Measurements from ENCODE around the gene FBXL7.

Gene FBXL7

GRCh38 chr5:15943487-15943886, 443.5 kb downstream of the FBXL7 start:
- no peaks in the 10 kb centered on the region for H3K9me3 ChIP-seq
- no peak overlapping the region for H3K4me3 ChIP-seq (ENCODE audit: low read depth in 1 of 2, low read length in 1 of 2)
- H3K4me1 ChIP-seq (ENCODE audit: control insufficient read depth in 1 of 2, insufficient read depth in 1 of 2, low read depth in 1 of 2, low read length in 1 of 2), result no peaks in the 10 kb centered on the region
- TF ChIP-seq, protein P1, sequence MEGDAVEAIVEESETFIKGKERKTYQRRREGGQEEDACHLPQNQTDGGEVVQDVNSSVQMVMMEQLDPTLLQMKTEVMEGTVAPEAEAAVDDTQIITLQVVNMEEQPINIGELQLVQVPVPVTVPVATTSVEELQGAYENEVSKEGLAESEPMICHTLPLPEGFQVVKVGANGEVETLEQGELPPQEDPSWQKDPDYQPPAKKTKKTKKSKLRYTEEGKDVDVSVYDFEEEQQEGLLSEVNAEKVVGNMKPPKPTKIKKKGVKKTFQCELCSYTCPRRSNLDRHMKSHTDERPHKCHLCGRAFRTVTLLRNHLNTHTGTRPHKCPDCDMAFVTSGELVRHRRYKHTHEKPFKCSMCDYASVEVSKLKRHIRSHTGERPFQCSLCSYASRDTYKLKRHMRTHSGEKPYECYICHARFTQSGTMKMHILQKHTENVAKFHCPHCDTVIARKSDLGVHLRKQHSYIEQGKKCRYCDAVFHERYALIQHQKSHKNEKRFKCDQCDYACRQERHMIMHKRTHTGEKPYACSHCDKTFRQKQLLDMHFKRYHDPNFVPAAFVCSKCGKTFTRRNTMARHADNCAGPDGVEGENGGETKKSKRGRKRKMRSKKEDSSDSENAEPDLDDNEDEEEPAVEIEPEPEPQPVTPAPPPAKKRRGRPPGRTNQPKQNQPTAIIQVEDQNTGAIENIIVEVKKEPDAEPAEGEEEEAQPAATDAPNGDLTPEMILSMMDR (IDR thresholded peaks at IDR 0.05), result no peak
- no peaks in the 10 kb centered on the region for H3K36me3 ChIP-seq
- no peak overlapping the region for H3K27ac ChIP-seq
- H3K27me3 ChIP-seq, result no peaks in the 10 kb centered on the region

DNA sequence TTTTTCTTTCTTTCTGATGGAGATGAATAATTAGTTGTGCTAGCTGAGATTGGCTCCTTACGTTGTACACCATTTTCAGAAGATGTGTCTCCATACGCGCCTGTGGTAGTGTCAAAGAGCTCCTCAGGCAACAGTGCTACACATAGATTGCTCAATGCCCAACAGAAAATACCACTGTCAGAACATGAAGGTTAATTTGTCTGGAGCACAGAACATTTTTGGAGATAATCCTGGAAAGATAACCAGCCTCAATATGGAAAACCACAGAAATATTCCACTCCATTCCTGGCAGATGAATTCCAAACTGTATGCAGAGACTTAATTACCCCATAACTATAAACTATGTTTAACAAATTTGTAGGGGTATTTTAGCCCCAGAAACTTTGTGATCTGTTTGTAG, 446.0 kb downstream of the FBXL7 start:
- TF ChIP-seq, protein P1 (IDR thresholded peaks at IDR 0.05), result no peak
- Histone ChIP-seq H3K36me3 (no peaks in the 10 kb centered on the region), H3K4me1 (ENCODE audit: control insufficient read depth in 1 of 2, insufficient read depth in 1 of 2, low read depth in 1 of 2, low read length in 1 of 2) (no peaks in the 10 kb centered on the region), H3K9me3 (no peaks in the 10 kb centered on the region), H3K27ac (no peak overlapping the region), H3K27me3 (no peaks in the 10 kb centered on the region), H3K4me3 (ENCODE audit: low read depth in 1 of 2, low read length in 1 of 2) (no peak overlapping the region)

DNA sequence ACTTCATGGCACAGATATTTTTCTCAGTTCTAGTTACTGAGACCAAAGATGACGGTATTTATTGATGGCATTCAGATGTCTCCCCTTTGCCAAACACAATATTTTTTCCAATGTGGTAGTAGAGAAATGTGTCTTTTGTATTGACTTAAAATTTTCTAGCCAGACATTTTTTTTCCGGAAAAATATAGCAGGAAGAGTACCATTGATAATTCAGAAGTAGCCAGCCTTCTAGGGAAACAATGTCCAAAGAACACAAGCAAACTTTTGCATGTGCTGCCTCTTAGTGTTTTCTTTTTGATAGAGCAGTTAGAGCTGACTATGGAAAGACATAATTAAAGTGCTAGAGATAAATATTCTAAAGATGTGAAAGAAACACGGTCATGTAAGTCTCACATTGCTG, 448.2 kb downstream of the FBXL7 start:
- Histone ChIP-seq H3K27me3 (no peaks in the 10 kb centered on the region), H3K27ac (no peak overlapping the region), H3K4me1 (ENCODE audit: control insufficient read depth in 1 of 2, insufficient read depth in 1 of 2, low read depth in 1 of 2, low read length in 1 of 2) (no peaks in the 10 kb centered on the region), H3K36me3 (no peaks in the 10 kb centered on the region), H3K9me3 (no peaks in the 10 kb centered on the region), H3K4me3 (ENCODE audit: low read depth in 1 of 2, low read length in 1 of 2) (no peak overlapping the region)
- TF ChIP-seq, protein P1 (IDR thresholded peaks at IDR 0.05), result no peak

- H3K27me3 ChIP-seq, result no peaks in the 10 kb centered on the region
- TF ChIP-seq, protein P1 (IDR thresholded peaks at IDR 0.05), result no peak
- H3K9me3 ChIP-seq, result no peaks in the 10 kb centered on the region
These were observed 451.1 kb downstream of the FBXL7 start for GRCh38 chr5:15951126-15951525.

GRCh38 chr5:15951550-15951949, 451.6 kb downstream of the FBXL7 start:
- TF ChIP-seq, protein P1 (IDR thresholded peaks at IDR 0.05), result no peak
- Histone ChIP-seq H3K4me1 (ENCODE audit: control insufficient read depth in 1 of 2, insufficient read depth in 1 of 2, low read depth in 1 of 2, low read length in 1 of 2) (no peaks in the 10 kb centered on the region), H3K27me3 (no peaks in the 10 kb centered on the region), H3K9me3 (no peaks in the 10 kb centered on the region), H3K36me3 (no peaks in the 10 kb centered on the region), H3K27ac (no peak overlapping the region), H3K4me3 (ENCODE audit: low read depth in 1 of 2, low read length in 1 of 2) (no peak overlapping the region)

More at GRCh38 chr5:15951126-15951525, 451.1 kb downstream of the FBXL7 start:
- H3K4me1 ChIP-seq (ENCODE audit: control insufficient read depth in 1 of 2, insufficient read depth in 1 of 2, low read depth in 1 of 2, low read length in 1 of 2), result no peaks in the 10 kb centered on the region
- H3K4me3 ChIP-seq (ENCODE audit: low read depth in 1 of 2, low read length in 1 of 2), result no peak overlapping the region
- H3K36me3 ChIP-seq, result no peaks in the 10 kb centered on the region
- H3K27ac ChIP-seq, result no peak overlapping the region

GRCh38 chr5:15956622-15957021, 456.6 kb downstream of the FBXL7 start:
- Histone ChIP-seq H3K36me3 (no peaks in the 10 kb centered on the region), H3K27me3 (no peaks in the 10 kb centered on the region), H3K27ac (no peak overlapping the region), H3K4me3 (ENCODE audit: low read depth in 1 of 2, low read length in 1 of 2) (no peak overlapping the region), H3K4me1 (ENCODE audit: control insufficient read depth in 1 of 2, insufficient read depth in 1 of 2, low read depth in 1 of 2, low read length in 1 of 2) (no peaks in the 10 kb centered on the region), H3K9me3 (no peaks in the 10 kb centered on the region)
- TF ChIP-seq, protein P1 (IDR thresholded peaks at IDR 0.05), result no peak

All from neutrophil (primary cell).